Measurements from ENCODE around the gene SRXN1. TPM values are rescaled to one million over a fixed set of nuclear protein-coding genes. Genes with fewer than 3 reads are reported as not detected.

Gene SRXN1
- total RNA-seq, 1 experiment from 2014 or later, result 80.8 TPM

- ChIA-PET RAD21 (ENCODE audit: low non-redundant PET in 1 of 2, low total read pairs in 2 of 2, uncharacterized antibody in 2 of 2, unreplicated experiment in 2 of 2) (no interaction called here), CTCF (no interaction called here), POLR2A (no interaction called here)
- TF ChIP-seq, protein P1, sequence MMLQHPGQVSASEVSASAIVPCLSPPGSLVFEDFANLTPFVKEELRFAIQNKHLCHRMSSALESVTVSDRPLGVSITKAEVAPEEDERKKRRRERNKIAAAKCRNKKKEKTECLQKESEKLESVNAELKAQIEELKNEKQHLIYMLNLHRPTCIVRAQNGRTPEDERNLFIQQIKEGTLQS (IDR thresholded peaks at IDR 0.05), result no peak
- TF ChIP-seq EZH2 (IDR thresholded peaks at IDR 0.05) (no peak), POLR2AphosphoS5 (IDR thresholded peaks at IDR 0.05; ENCODE audit: low read depth, low read length) (no peak), CTCF (IDR thresholded peaks at IDR 0.05 in 2 of 3, conservative IDR thresholded peaks at IDR 0.05 in 1 of 3; ENCODE audit: borderline replicate concordance in 1 of 3, insufficient read depth in 1 of 3, low read depth in 2 of 3, low read length in 2 of 3) (no peak), MAX (IDR thresholded peaks at IDR 0.05) (no peak), POLR2A (IDR thresholded peaks at IDR 0.05; ENCODE audit: borderline replicate concordance, extremely low read depth, insufficient read depth, insufficient read length) (no peak), CBX3 (IDR thresholded peaks at IDR 0.05; ENCODE audit: low read depth) (no peak), FOSL1 (IDR thresholded peaks at IDR 0.05; ENCODE audit: low read depth) (no peak), ZFX (IDR thresholded peaks at IDR 0.05) (no peak)
- TF ChIP-seq, protein P2, sequence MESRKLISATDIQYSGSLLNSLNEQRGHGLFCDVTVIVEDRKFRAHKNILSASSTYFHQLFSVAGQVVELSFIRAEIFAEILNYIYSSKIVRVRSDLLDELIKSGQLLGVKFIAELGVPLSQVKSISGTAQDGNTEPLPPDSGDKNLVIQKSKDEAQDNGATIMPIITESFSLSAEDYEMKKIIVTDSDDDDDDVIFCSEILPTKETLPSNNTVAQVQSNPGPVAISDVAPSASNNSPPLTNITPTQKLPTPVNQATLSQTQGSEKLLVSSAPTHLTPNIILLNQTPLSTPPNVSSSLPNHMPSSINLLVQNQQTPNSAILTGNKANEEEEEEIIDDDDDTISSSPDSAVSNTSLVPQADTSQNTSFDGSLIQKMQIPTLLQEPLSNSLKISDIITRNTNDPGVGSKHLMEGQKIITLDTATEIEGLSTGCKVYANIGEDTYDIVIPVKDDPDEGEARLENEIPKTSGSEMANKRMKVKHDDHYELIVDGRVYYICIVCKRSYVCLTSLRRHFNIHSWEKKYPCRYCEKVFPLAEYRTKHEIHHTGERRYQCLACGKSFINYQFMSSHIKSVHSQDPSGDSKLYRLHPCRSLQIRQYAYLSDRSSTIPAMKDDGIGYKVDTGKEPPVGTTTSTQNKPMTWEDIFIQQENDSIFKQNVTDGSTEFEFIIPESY (IDR thresholded peaks at IDR 0.05; ENCODE audit: extremely low read depth, insufficient replicate concordance, low read length), result no peak
- TF ChIP-seq, protein P3, sequence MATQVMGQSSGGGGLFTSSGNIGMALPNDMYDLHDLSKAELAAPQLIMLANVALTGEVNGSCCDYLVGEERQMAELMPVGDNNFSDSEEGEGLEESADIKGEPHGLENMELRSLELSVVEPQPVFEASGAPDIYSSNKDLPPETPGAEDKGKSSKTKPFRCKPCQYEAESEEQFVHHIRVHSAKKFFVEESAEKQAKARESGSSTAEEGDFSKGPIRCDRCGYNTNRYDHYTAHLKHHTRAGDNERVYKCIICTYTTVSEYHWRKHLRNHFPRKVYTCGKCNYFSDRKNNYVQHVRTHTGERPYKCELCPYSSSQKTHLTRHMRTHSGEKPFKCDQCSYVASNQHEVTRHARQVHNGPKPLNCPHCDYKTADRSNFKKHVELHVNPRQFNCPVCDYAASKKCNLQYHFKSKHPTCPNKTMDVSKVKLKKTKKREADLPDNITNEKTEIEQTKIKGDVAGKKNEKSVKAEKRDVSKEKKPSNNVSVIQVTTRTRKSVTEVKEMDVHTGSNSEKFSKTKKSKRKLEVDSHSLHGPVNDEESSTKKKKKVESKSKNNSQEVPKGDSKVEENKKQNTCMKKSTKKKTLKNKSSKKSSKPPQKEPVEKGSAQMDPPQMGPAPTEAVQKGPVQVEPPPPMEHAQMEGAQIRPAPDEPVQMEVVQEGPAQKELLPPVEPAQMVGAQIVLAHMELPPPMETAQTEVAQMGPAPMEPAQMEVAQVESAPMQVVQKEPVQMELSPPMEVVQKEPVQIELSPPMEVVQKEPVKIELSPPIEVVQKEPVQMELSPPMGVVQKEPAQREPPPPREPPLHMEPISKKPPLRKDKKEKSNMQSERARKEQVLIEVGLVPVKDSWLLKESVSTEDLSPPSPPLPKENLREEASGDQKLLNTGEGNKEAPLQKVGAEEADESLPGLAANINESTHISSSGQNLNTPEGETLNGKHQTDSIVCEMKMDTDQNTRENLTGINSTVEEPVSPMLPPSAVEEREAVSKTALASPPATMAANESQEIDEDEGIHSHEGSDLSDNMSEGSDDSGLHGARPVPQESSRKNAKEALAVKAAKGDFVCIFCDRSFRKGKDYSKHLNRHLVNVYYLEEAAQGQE (IDR thresholded peaks at IDR 0.05; ENCODE audit: low read depth), result no peak
- H3K9me3 ChIP-seq (ENCODE audit: control insufficient read depth in 1 of 2, insufficient read depth in 1 of 2, low read depth in 1 of 2, low read length in 2 of 2), result no peaks in the 10 kb centered on the region
- H3K27ac ChIP-seq (ENCODE audit: low read depth, low read length), result no peak overlapping the region
- H3K36me3 ChIP-seq (ENCODE audit: control insufficient read depth in 1 of 2, insufficient read depth in 2 of 2, low read length in 2 of 2), result no peaks in the 10 kb centered on the region
- DNase-seq (ENCODE audit: low read depth, low spot score), result no peak
- H2AFZ ChIP-seq (ENCODE audit: low read depth, low read length, poor library complexity, severe bottlenecking), result no peak overlapping the region
- ATAC-seq, result no peak
- intact Hi-C loops (cut with micrococcal nuclease), result no loop called here
- no TSS peak for BruUV-seq (replicated peaks)
- H4K20me1 ChIP-seq (ENCODE audit: insufficient read depth), result no peaks in the 10 kb centered on the region
- H3K27me3 ChIP-seq (ENCODE audit: insufficient read depth, low read length), result no peaks in the 10 kb centered on the region
- no peak overlapping the region for H3K4me2 ChIP-seq (ENCODE audit: low read length)
- no peaks in the 10 kb centered on the region for H3K79me2 ChIP-seq (ENCODE audit: insufficient read depth, low read length)
- H3K4me1 ChIP-seq (ENCODE audit: control insufficient read depth in 1 of 2, insufficient read depth in 2 of 2, low read length in 2 of 2), result no peaks in the 10 kb centered on the region; a peak in 1 of 4 replicates
- H3K4me3 ChIP-seq (replicated peaks in 1 of 2; ENCODE audit: low read depth in 1 of 2, low read length in 2 of 2), result no peak overlapping the region
- H3K9me2 ChIP-seq (ENCODE audit: insufficient read depth), result no peaks in the 10 kb centered on the region
- H3K9ac ChIP-seq (ENCODE audit: low read length), result no peak overlapping the region
These were observed 15.4 kb downstream of the SRXN1 start for GRCh38 chr20:637559-637958.
